Sigmoid colon (tissue), 4 donors: ENCODE results near the gene BCL11B.

ENCODE experiments used
- CTCF ChIP-seq, 4 experiments: fragments of 450-650 bp in 3 of 4; fragments of 200-600 bp in 1 of 4; IDR thresholded peaks; one replicate each; pipeline ENCODE4 v1.5.1; 2016 to 2019; ENCODE audit warnings: antibody characterized with exemption in 4 of 4, mild to moderate bottlenecking in 3 of 4, moderate library complexity in 2 of 4
- EP300 ChIP-seq, 4 donors: sonication (generic); formaldehyde crosslinking; IDR thresholded peaks; one replicate each; pipeline ENCODE4 v1.6.1; 2017; ENCODE audit warnings: antibody characterized with exemption in 4 of 4
- POLR2A ChIP-seq, 2 donors: fragments of 450-650 bp; IDR thresholded peaks; one replicate each; pipeline ENCODE4 v1.6.1; 2016; ENCODE audit warnings: antibody characterized with exemption in 2 of 2, mild to moderate bottlenecking in 2 of 2, moderate library complexity in 2 of 2
- POLR2AphosphoS5 ChIP-seq, 4 donors: sonication (generic); formaldehyde crosslinking; IDR thresholded peaks; one replicate each; pipeline ENCODE4 v1.6.1; 2017; ENCODE audit warnings: antibody characterized with exemption in 4 of 4

- TF ChIP-seq POLR2AphosphoS5 (IDR thresholded peaks at IDR 0.05): no peak
- no peak for TF ChIP-seq CTCF (IDR thresholded peaks at IDR 0.05)
- no peak for TF ChIP-seq POLR2A (IDR thresholded peaks at IDR 0.05)
- no peak for TF ChIP-seq EP300 (IDR thresholded peaks at IDR 0.05)
Measured at GRCh38 chr14:99207456-99207855, 64.5 kb downstream of the BCL11B start.
